Astrocyte (in vitro differentiated cells and primary cell): ENCODE results near the gene COX7C.

Experiments
- EZH2 ChIP-seq: IDR thresholded peaks from 2 replicates; pipeline ENCODE4 v1.6.1; 2012; ENCODE audit warnings: mild to moderate bottlenecking, low read length, inconsistent platforms; ENCODE audit not compliant: insufficient read depth
- TF ChIP-seq, protein P1 (sequence below): IDR thresholded peaks from 2 replicates; pipeline ENCODE4 v1.5.1; 2011; ENCODE audit warnings: low read depth, mild to moderate bottlenecking, inconsistent platforms, low read length, moderate library complexity; ENCODE audit not compliant: insufficient read depth

DNA sequence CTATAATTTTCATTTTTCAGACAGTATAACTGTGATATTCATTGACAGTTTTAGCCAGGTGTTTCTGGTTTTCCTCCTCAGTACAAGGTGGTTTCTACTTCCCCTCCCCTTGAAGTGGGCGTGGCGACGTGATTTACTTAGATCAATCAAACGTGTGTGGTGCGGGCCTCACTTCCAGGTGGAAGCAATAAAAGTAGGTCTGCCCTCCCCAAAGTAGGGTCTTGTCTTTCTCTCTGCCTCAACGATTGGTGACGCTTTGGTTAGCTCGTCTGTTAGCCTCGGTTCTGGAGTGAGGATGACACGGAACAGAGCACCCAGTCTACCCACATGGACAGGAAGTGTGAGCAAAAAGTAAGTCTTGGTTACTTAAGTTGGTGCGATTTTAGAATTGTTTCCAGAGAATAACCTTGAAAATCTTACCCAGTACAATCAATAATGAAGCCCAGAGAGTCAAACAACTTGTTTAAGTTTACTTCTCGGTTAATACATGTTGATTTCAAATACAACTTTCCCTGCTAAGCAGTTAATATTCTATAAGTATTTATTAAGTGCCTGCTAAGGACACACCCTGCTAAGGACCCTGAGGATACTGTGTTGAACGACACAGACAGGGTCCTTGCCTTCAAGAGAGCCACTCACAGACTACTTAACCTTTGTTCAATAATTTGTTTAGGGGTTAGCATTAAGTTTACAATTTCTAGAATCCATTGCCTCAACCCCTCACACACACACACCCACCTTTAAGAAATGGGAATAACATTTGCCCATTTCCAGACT is 48.4 kb downstream of the COX7C start:
- TF ChIP-seq, protein P1, sequence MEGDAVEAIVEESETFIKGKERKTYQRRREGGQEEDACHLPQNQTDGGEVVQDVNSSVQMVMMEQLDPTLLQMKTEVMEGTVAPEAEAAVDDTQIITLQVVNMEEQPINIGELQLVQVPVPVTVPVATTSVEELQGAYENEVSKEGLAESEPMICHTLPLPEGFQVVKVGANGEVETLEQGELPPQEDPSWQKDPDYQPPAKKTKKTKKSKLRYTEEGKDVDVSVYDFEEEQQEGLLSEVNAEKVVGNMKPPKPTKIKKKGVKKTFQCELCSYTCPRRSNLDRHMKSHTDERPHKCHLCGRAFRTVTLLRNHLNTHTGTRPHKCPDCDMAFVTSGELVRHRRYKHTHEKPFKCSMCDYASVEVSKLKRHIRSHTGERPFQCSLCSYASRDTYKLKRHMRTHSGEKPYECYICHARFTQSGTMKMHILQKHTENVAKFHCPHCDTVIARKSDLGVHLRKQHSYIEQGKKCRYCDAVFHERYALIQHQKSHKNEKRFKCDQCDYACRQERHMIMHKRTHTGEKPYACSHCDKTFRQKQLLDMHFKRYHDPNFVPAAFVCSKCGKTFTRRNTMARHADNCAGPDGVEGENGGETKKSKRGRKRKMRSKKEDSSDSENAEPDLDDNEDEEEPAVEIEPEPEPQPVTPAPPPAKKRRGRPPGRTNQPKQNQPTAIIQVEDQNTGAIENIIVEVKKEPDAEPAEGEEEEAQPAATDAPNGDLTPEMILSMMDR: no peak
- no peak for TF ChIP-seq EZH2
